ENCODE results near the gene CCDC13. TPM values are rescaled to one million over a fixed set of nuclear protein-coding genes. Genes with fewer than 3 reads are reported as not detected.

CCDC13 gene
- total and polyA plus RNA-seq, 2 of the 13 experiments (the other 11 are each of a cell fraction or from before 2014, with no cell fraction given), result 0.22 to 0.51 TPM

DNA sequence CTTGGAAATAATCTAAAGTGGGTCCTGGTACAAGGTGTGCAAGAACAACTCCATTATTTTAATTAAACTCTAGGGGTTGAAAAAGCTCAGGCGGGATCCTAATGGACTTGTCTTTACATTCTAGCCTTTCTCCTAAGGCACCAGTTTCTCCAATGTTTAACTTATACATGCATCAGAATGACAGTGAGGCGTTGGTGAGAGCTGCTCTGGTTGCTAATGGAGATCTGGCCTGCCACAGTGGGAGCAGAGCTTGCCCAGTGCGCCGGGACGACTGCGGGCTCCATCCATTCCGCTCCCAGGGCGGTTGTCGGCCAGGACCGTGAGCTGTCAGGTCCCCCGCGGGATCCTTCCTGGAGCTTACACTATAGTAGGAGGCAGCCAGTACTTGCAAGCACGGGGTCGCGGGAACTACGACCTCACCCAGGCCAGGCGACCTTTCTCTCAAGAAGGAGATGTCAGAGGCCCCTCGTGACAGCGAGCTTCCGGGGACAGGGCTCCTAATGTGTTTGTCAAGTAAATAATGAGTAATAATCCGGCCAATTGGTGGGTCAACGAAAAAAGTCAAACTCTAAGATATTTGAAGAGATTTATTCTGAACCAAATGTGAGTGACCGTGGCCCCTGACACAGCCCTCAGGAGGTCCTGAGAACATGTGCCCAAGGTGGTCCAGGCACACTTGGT lies 32.2 kb upstream of the CCDC13 start (continued):
- TF ChIP-seq, protein P1, sequence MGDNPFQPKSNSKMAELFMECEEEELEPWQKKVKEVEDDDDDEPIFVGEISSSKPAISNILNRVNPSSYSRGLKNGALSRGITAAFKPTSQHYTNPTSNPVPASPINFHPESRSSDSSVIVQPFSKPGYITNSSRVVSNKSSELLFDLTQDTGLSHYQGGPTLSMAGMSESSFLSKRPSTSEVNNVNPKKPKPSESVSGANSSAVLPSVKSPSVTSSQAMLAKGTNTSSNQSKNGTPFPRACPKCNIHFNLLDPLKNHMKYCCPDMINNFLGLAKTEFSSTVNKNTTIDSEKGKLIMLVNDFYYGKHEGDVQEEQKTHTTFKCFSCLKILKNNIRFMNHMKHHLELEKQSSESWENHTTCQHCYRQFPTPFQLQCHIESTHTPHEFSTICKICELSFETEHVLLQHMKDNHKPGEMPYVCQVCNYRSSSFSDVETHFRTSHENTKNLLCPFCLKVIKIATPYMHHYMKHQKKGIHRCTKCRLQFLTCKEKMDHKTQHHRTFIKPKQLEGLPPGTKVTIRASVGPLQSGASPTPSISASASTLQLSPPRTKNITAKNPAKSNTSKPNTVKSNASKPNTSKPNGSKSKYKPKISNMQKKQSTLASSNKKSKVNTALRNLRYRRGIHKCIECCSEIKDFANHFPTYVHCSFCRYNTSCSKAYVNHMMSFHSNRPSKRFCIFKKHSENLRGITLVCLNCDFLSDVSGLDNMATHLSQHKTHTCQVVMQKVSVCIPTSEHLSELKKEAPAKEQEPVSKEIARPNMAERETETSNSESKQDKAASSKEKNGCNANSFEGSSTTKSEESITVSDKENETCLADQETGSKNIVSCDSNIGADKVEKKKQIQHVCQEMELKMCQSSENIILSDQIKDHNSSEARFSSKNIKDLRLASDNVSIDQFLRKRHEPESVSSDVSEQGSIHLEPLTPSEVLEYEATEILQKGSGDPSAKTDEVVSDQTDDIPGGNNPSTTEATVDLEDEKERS (CRISPR knock-in tag; IDR thresholded peaks at IDR 0.05), result peak; percentile 62; the same call in 1 of the 2 replicates
- peak; percentile 87 for TF ChIP-seq NR2F6 (IDR thresholded peaks at IDR 0.05)
- peak; percentile 90 for TF ChIP-seq NR2F6 (CRISPR knock-in tag; IDR thresholded peaks at IDR 0.05)
- peak; percentile 53 for TF ChIP-seq POGZ (CRISPR knock-in tag; IDR thresholded peaks at IDR 0.05)
- TF ChIP-seq ZBTB4 (CRISPR knock-in tag; IDR thresholded peaks at IDR 0.05; ENCODE audit: borderline replicate concordance), result 0 out of 2 replicates have a peak, but pooled peaks have one; percentile 42
- peak; percentile 51; the same call in 1 of the 2 replicates for TF ChIP-seq RFX1 (IDR thresholded peaks at IDR 0.05)

All from HepG2 (cell line).